GM23338 (cell line): ENCODE data around the gene PIM1.

Source experiments
- CREB1 ChIP-seq: fragments of 250-450 bp; sonication (Bioruptor Pico); IDR thresholded peaks from 2 replicates; pipeline ENCODE4 v1.5.0; 2020; ENCODE audit warnings: low read depth, mild to moderate bottlenecking, moderate library complexity
- CTCF ChIP-seq, 2 experiments: fragments of 200-600 bp in 1 of 2; sonication (generic) in 1 of 2; conservative IDR thresholded peaks; 2 replicates each; pipeline versions ENCODE4 v1.5.1 to v1.6.1; 2016 to 2017; ENCODE audit warnings: antibody characterized with exemption in 2 of 2, low read depth in 2 of 2, mild to moderate bottlenecking in 2 of 2, moderate library complexity in 1 of 2
- EZH2 ChIP-seq: fragments of 200-600 bp; sonication (generic); IDR thresholded peaks from one replicate; pipeline ENCODE4 v1.8.0; 2017; ENCODE audit warnings: antibody characterized with exemption, mild to moderate bottlenecking, low read depth; ENCODE audit not compliant: unreplicated experiment
- EZH2phosphoT487 ChIP-seq: fragments of 200-600 bp; sonication (generic); IDR thresholded peaks from one replicate; pipeline ENCODE4 v1.8.1; 2018; ENCODE audit warnings: antibody characterized with exemption; ENCODE audit not compliant: unreplicated experiment
- JUNB ChIP-seq: IDR thresholded peaks from one replicate; pipeline ENCODE4 v1.6.1; 2016; ENCODE audit warnings: antibody characterized with exemption; ENCODE audit not compliant: unreplicated experiment
- POLR2AphosphoS5 ChIP-seq: IDR thresholded peaks from 2 replicates; pipeline ENCODE4 v1.6.1; 2016; ENCODE audit warnings: antibody characterized with exemption, low read depth
- REST ChIP-seq: IDR thresholded peaks from one replicate; pipeline ENCODE4 v1.6.1; 2018; ENCODE audit warnings: antibody characterized with exemption; ENCODE audit not compliant: unreplicated experiment
- ZNF331 ChIP-seq: fragments of 250-450 bp; sonication (Bioruptor Pico); IDR thresholded peaks from 2 replicates; pipeline ENCODE4 v1.5.0; 2020; ENCODE audit warnings: low read depth, mild to moderate bottlenecking, moderate library complexity

GRCh38 chr6:37177077-37177934, 7.4 kb downstream of the PIM1 start:
- TF ChIP-seq CTCF (conservative IDR thresholded peaks at IDR 0.05; ENCODE audit: low read depth in 2 of 2) (peak; percentile 34 to 47; a peak in 3 of 4 replicates), ZNF331 (CRISPR knock-in tag) (no peak), POLR2AphosphoS5 (no peak), EZH2phosphoT487 (no peak), CREB1 (CRISPR knock-in tag) (no peak), EZH2 (no peak), JUNB (no peak), REST (no peak)
